D721Med (cell line): ENCODE results near the gene BEST1.

Source experiments
- DNase-seq: peaks from one replicate; pipeline ENCODE4 v3.0.0; 2011; ENCODE audit warnings: low spot score; ENCODE audit not compliant: insufficient read length
- FAIRE-seq: peaks from 2 replicates; lab custom pipeline; 2011; peaks lifted over from hg19 to GRCh38; lab: Jason Lieb, UNC
- TF ChIP-seq, protein P1 (sequence below): IDR thresholded peaks from 2 replicates; pipeline ENCODE4 v1.5.1; 2012; ENCODE audit warnings: mild to moderate bottlenecking, control low read depth; ENCODE audit not compliant: insufficient read depth; ENCODE audit errors: missing control alignments

BEST1 gene

DNA sequence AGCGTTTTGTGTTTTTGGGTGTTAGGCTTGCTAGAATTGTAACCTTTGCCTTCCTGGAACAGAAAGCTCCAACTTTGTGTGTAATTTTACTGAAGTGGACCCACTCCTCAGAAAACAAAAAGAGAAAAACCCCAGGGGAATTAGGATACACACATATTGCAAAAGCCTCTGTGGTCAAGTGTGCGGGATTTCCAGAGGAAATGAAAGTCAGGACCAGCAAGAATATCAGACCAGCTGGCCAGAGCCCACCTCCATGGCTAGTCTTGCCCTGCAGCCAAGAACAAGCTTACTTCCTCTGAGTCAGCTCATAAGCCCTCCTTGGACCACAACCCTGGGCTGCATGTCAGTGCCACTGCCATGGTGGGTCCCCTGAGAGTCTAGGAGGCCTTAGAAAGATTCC is 54.3 kb downstream of the BEST1 start:
- FAIRE-seq (no peak), DNase-seq (no peak)
- TF ChIP-seq, protein P1, sequence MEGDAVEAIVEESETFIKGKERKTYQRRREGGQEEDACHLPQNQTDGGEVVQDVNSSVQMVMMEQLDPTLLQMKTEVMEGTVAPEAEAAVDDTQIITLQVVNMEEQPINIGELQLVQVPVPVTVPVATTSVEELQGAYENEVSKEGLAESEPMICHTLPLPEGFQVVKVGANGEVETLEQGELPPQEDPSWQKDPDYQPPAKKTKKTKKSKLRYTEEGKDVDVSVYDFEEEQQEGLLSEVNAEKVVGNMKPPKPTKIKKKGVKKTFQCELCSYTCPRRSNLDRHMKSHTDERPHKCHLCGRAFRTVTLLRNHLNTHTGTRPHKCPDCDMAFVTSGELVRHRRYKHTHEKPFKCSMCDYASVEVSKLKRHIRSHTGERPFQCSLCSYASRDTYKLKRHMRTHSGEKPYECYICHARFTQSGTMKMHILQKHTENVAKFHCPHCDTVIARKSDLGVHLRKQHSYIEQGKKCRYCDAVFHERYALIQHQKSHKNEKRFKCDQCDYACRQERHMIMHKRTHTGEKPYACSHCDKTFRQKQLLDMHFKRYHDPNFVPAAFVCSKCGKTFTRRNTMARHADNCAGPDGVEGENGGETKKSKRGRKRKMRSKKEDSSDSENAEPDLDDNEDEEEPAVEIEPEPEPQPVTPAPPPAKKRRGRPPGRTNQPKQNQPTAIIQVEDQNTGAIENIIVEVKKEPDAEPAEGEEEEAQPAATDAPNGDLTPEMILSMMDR = no peak

DNA sequence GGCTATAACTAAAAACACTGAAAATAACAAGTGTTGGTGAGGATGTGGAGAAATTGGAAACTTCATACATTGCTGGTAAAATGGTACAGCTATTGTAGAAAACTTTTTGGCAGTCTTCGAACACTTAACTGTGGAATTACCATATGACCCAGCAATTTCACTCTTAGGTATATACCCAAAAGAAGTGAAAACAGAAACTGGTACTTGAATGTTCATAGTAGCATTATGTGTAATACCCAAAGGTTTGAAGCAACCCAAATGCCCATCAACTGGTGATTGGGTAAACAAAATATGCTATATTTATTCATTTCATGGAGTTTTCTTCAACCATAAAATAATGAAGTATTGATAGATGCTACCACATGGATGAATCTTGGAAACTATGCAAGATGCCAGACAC is 58.0 kb downstream of the BEST1 start:
- FAIRE-seq = no peak
- TF ChIP-seq, protein P1 = no peak
- no peak for DNase-seq

DNA sequence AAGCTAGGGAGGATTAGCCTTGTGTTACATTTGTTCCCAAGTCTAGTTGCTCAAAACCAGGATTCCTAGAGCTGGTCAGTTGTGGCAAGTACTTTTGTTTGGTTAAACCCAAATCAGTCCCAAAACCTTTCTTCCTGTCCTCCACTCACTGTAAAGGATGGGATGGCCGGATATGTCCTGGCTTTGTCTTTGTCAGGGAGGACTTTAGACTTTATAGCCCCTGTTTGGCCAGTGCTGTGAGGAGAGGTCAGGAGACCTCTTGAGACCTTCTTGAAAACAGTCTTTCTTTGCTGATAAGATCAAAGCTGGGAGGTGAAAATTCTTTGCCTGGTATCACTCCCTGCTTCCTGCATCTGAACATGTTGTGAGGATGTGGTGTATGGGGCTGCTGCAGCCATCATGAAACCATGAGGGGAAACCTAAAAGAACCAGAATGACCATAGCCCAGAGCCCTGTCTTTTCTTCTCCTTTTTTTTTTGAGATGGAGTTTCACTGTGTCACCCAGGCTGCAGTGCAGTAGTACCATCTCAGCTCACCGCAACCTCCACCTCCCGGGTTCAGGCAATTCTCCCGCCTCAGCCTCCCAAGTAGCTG is 60.9 kb downstream of the BEST1 start:
- TF ChIP-seq, protein P1 = no peak
- FAIRE-seq (no peak), DNase-seq (no peak)

DNA sequence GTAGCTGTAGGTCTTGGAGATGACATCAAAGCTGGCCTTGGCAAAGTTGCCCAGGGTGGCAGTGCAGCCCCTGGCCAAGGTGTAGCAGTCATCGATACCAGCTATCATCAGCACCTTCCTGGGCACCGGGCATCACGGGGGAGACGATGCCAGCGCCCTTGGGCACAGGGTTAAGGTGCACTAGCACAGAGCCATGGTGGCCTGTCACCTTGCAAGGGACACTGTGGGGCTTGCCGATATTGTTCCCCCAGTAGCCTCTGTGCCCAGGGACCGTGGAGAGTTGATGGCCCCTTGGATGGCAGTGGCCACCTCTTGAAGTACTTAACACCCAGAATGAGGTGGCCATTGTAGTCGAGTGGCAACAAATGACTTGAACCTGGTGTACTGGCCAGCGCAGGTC is 61.7 kb downstream of the BEST1 start:
- TF ChIP-seq, protein P1 = no peak
- DNase-seq (no peak), FAIRE-seq (no peak)

DNA sequence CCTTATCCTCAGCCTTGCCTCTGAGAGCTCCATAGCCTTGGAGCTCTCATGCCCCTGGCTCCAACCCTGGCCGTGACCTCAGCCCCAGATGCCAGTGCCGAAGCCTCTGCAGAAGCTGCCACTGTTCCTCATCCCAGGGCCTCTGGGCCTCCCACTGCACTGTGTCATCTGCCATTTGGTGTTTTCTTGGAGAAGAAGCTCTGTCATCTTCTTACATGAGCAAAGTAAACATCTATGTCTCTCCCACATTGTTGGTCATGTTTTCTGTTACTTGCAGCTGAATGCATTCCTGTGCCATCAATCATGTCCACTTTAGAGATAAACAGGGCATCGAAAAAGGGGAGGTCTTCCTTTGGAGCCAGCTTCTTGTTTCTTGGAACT is 62.3 kb downstream of the BEST1 start:
- TF ChIP-seq, protein P1 = no peak
- DNase-seq (no peak), FAIRE-seq (no peak)

DNA sequence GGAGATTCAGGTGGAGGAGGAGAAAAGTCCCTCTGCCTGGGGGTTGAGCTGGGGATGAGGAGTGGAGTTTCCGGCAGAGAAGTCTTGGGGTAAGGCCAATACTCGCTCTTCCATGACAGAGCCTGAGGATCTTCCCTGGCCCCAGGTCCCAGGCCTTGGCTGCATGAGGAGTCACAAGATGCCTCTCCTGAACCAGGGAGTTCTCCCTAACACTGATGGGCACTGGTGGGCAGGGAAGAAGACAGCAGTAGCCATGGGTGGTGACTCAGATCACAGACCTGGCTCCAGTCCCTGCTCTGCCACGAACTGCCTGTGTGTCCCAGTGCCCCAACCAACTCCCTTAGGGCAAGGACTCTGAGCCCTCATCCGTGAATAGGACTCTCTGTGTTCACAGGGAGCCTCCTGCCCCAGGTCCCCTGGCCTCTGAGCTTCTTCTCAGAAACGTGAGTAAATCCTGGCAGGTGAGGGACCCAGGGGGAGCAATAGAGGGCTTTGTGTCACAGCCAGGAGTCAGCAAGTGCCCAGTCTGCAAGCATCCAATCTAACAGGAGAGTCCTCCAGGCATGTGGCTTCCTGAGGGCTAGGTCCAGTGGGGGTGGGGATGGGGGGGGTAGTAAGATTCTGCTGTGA is 62.8 kb downstream of the BEST1 start:
- TF ChIP-seq, protein P1 = no peak
- DNase-seq = no peak
- FAIRE-seq = no peak
